ENCODE results near the gene PDZD8. TPM values are rescaled to one million over a fixed set of nuclear protein-coding genes. Genes with fewer than 3 reads are reported as not detected.

PDZD8 gene
- total and polyA plus RNA-seq, 2 experiments from 2014 or later: 4.7 to 12.9 TPM

GRCh38 chr10:117260084-117260483, 115.2 kb downstream of the PDZD8 start:
- TF ChIP-seq CTCF (IDR thresholded peaks at IDR 0.05; ENCODE audit: low read depth, low read length): no peak
- Histone ChIP-seq H3K27ac (no peak overlapping the region), H3K4me3 (no peak overlapping the region), H3K9me3 (ENCODE audit: low read depth) (no peaks in the 10 kb centered on the region), H3K27me3 (no peaks in the 10 kb centered on the region), H3K36me3 (no peaks in the 10 kb centered on the region), H3K4me1 (ENCODE audit: low read depth) (peaks cover 20% of the 10 kb centered on the region)
- DNase-seq (ENCODE audit: low read depth in 1 of 2, low spot score in 1 of 2): peak in 1 of 2 donors; percentile 77

GRCh38 chr10:117259279-117259678, 116.0 kb downstream of the PDZD8 start:
- no peak overlapping the region for H3K4me3 ChIP-seq
- no peak for TF ChIP-seq CTCF (IDR thresholded peaks at IDR 0.05; ENCODE audit: low read depth, low read length)
- no peaks in the 10 kb centered on the region for H3K27me3 ChIP-seq
- H3K36me3 ChIP-seq: no peaks in the 10 kb centered on the region
- no peak for DNase-seq (ENCODE audit: low read depth in 1 of 2, low spot score in 1 of 2)
- H3K4me1 ChIP-seq (ENCODE audit: low read depth): peaks cover 20% of the 10 kb centered on the region
- H3K9me3 ChIP-seq (ENCODE audit: low read depth): no peaks in the 10 kb centered on the region
- H3K27ac ChIP-seq: no peak overlapping the region

DNA sequence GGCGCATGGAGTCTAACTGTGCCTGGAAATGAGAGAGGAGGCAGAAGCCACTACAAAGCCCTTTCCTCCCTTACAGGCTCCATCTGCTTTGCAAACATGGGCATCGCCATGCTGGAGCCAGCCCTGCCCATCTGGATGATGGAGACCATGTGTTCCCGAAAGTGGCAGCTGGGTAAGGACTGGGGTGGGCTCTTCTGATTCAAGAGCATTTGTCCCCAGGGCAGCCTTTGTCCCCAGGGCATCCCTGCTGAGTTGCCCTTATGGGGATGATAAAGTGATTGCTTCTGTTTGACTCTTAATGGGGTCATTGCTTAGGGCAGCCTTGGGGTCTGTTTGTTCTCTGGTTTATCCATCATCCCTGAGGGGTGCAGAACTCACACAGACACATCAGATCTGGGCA, 117.5 kb downstream of the PDZD8 start:
- no peak for DNase-seq (ENCODE audit: low read depth in 1 of 2, low spot score in 1 of 2)
- TF ChIP-seq CTCF (IDR thresholded peaks at IDR 0.05; ENCODE audit: low read depth, low read length): no peak

DNA sequence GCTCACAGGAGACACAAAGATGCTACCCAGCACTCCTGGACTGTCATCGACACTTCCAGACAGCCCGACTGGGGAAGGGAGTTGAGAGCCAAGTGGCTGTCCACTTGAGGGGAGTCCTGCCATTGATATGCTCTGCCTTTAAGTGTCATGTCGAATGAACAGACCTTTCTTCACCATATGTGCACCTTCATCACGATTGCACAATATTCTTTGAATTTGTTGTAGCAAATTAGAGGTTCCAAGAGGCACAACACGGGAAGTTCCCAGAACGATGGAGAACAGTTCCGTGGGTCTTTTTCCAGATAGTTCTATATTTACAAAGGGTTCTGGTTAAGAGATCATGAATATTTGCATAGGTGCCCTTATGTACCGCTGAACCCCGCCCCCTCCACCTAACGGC, 118.3 kb downstream of the PDZD8 start:
- peak in 1 of 2 donors; percentile 6 for DNase-seq (ENCODE audit: low read depth in 1 of 2, low spot score in 1 of 2)
- Histone ChIP-seq H3K4me3 (no peak overlapping the region), H3K4me1 (ENCODE audit: low read depth) (peaks cover 20% of the 10 kb centered on the region), H3K27me3 (no peaks in the 10 kb centered on the region), H3K9me3 (ENCODE audit: low read depth) (no peaks in the 10 kb centered on the region), H3K36me3 (no peaks in the 10 kb centered on the region), H3K27ac (no peak overlapping the region)
- TF ChIP-seq CTCF (IDR thresholded peaks at IDR 0.05; ENCODE audit: low read depth, low read length): no peak

More for the DNA sequence above, 117.5 kb downstream of the PDZD8 start:
- Histone ChIP-seq H3K27me3 (no peaks in the 10 kb centered on the region), H3K4me3 (no peak overlapping the region), H3K27ac (no peak overlapping the region), H3K36me3 (no peaks in the 10 kb centered on the region), H3K9me3 (ENCODE audit: low read depth) (no peaks in the 10 kb centered on the region), H3K4me1 (ENCODE audit: low read depth) (peaks cover 20% of the 10 kb centered on the region)

DNA sequence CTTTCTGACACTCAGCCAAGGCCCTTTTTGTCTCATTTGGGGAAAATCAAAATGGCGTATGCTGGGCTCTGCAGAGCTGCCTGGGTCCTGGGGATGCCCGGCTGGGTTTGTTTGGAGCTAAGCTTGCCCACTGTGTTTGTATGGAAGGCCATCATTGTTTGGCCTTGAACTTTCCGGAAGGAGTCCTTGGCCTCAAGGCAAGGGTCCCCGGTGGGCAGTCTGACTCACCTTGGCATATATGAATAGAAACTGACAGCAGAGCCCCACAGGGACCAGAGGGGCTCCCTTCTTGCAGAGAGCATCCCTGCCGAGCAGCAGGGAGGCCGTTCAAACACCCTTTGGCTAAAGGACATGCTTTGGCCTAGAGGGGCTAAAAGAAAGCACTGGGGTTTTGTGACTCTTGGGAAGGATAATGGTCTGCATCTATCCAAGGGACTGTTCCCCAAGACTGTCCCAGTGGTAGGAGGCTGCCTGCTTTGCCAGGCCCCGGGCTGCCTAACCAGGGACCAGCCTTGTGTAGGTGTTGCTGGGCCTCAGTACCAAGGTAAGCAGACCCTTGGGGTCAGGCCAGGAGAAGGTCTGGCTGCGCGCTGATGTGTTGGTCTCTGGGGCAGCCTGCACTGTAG, 119.3 kb downstream of the PDZD8 start:
- DNase-seq (ENCODE audit: low read depth in 1 of 2, low spot score in 1 of 2): no peak
- no peak for TF ChIP-seq CTCF (IDR thresholded peaks at IDR 0.05; ENCODE audit: low read depth, low read length)
- Histone ChIP-seq H3K4me3 (no peak overlapping the region), H3K4me1 (ENCODE audit: low read depth) (peaks cover 14% of the 10 kb centered on the region), H3K27me3 (no peaks in the 10 kb centered on the region), H3K27ac (no peak overlapping the region), H3K9me3 (ENCODE audit: low read depth) (no peaks in the 10 kb centered on the region), H3K36me3 (no peaks in the 10 kb centered on the region)
